HG03097 (cell line): Measurements from ENCODE around the gene ADGRG7.
A peak's percentile ranks its signal among the peaks of the same experiment; 100 is the strongest.
"Not testable (repeated sequence)": the region's sequence is repeated elsewhere in the genome, so short reads cannot be mapped to it uniquely, and the experiment has no call there.

Experiments used
- ATAC-seq: cut with Tn5 transposase; IDR thresholded peaks from one replicate; pipeline ENCODE4 v1.9.1; 2021; ENCODE audit not compliant: unreplicated experiment, low FRiP score

Gene ADGRG7

DNA sequence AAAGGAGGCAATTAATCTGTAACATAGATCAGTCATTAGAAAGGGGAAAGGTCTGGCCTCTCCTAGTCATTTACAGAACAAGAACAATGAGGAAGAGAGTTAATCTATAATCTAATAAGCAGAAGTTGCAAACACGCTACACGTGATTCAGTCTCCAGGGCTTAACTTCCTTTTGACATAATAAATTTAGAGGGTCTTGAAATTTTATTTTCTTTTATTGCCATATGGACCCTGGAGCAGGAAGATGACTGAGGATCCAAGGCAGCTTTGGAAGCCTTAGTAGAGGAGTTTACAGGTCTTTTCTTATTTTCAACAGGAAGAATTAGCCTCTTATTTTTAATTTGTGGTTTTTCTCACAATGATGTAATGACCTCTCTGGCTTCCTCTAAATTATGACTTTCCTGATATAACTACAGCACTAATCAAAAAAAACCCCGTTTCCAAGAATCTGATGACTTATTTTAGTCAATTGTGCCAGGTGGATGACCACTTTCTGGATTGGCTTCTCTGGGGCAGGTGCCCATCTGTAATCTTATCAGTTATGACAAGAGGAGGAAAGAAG lies 32.2 kb downstream of the ADGRG7 start:
- ATAC-seq: peak; percentile 69

DNA sequence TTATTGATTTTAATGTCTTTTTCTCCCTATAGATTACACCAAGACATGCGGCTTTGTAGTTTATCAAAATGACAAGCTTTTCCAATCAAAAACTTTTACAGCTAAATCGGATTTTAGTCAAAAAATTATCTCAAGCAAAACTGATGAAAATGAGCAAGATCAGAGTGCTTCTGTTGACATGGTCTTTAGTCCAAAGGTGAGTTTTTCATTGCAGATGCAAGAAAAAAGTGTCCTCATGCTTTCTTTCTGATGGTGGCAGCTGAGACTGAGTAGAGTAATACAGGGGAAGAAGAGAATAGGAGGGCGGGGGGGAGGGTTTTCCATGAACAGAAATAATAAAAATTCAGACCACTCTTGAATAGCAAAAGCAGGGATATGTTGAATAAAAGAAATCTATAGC lies 36.5 kb downstream of the ADGRG7 start:
- no peak for ATAC-seq

GRCh38 chr3:100647171-100647570 lies 37.8 kb downstream of the ADGRG7 start:
- ATAC-seq: no peak

DNA sequence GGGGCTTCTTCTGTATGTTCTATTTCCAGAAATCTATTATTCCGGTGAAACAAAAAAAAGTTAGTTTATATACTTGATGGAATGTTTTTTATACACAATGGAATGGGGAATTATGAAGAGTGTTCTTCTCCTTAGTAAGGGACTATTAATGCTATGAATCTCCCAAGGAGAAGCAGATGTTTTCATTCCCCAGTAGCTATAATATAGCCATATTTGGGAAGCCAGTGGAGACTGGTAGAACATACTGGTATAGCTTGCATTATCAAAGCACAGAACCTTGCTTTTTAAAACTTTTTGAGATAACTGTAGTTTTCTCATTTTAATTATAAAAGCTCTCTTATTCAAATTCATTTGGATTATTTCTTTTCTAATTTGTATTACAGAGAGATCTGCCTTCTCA lies 38.3 kb downstream of the ADGRG7 start:
- no peak for ATAC-seq

DNA sequence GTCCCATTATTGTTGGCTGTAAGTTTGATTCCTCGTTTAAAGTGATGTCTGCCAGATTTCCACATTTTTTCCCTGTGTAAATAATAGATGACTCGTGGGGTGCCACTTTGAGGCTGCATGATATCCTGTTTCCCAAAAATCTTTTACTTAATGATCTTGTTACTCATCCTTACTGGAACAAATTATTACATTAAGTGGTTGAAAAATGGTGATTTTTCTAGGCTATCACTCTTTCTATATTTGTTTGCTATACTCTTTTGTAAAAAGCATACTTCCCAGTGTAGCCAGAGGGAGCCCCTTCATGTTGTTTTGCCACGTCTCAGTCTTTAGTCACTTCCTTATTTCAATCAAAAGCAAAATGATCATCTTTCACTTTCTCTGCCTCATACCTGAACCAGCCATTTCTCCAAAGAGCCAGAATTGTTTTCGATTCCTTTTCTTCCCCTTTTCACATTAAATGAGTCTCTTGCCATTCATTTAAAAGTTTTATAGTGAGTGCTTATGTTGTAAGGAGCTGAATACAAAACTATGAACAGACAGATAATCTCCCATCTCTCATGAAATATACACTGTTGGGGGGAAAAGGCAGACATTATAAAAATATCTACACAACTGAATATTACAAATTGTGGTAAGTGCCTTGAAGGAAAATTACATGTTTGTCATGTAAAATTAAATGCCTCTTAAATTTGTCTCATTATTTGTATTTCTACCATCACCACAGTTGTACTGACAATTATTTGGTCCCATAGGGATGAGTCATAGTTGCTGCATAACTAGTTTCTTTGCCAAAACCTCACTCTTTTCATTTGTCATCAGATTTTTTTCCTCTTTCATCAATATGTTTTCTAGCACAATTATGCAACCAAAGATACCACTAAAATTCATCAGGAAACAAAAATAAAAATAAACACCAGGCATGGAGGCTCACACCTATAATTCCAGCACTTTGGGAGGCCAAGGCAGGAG lies 41.5 kb downstream of the ADGRG7 start:
- peak; percentile 77 for ATAC-seq

- ATAC-seq: no peak
These were observed 44.3 kb downstream of the ADGRG7 start for GRCh38 chr3:100653604-100654294.

GRCh38 chr3:100656945-100657344 lies 47.5 kb downstream of the ADGRG7 start:
- no peak for ATAC-seq

DNA sequence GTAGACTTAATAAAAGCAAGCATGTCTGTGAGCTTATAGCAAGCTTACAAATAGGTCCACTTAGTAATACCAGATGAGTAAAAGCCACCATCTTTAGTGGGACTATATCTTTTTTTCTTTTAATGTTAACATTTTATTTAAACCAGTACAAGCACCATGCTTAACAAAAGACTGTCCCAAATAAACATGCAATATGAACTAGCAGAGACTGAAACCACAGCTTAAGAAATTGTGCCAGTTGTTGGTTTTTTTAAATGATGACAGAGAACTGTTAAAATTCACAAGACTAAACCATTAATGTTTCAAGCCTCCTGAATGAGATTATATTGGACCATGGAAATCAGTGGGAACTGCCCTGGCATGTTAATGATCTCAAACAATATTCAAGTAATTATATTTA lies 51.9 kb downstream of the ADGRG7 start:
- not testable (repeated sequence) for ATAC-seq

DNA sequence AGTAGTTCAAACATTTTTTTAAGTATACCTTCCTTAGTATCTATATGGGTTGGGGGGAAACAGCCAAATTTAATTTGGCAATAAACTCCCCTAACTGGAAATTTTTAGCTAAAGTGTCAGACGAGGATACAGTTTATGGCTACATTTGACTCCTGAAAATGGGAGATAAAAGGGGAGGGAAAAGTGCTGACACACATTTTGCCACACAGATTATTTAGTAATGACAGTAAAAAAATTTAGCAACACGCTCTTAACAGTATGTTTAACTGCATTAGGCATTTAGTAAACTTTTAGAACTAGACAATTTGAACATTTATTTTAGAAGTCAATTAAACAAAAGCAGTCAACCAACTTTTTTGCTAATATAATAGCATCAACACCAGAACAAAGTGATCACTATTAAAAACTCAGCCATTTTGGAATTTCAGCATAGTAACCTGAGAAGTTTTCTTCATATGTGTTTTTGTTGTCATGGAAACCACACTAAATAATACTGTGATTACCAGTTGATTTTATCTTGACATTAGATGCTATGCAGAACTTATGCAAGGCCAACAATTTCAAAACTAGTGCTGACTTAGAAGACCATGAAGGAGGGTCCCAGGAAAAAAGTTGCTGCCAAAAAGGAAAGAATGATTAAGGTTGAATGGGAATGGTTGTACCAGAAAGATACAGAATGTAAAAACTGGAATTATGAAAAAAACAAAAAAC lies 52.9 kb downstream of the ADGRG7 start:
- ATAC-seq: no peak

DNA sequence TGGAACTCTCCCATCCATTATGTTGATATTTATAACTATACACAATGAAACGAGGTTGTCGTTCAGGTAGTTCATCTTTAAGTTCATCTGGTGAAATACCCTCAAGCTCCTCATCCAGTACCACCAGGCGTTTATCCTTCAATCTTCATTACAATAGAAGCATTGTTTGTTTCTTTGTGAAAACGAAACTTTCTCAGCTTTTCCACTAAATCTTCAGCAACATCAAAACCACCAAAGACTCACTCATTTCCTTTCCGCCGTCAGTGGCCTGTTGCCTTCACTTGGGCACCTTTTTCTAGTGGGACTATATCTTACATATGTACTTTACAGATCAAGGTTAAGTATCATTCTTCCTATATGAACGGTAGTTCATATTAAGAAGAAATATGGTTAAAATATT lies 55.8 kb downstream of the ADGRG7 start:
- no peak for ATAC-seq

DNA sequence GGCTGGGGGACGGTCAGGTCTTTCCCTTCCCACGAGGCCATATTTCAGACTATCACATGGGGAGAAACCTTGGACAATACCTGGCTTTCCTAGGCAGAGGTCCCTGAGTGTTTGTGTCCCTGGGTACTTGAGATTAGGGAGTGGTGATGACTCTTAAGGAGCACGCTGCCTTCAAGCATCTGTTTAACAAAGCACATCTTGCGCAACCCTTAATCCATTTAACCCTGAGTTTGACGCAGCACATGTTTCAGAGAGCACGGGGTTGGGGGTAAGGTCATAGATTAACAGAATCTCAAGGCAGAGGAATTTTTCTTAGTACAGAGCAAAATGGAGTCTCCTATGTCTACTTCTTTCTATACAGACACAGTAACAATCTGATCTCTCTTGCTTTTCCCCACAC lies 57.3 kb downstream of the ADGRG7 start:
- ATAC-seq: not testable (repeated sequence)

- ATAC-seq: not testable (repeated sequence)
These were observed 57.9 kb downstream of the ADGRG7 start for GRCh38 chr3:100667316-100667715.

DNA sequence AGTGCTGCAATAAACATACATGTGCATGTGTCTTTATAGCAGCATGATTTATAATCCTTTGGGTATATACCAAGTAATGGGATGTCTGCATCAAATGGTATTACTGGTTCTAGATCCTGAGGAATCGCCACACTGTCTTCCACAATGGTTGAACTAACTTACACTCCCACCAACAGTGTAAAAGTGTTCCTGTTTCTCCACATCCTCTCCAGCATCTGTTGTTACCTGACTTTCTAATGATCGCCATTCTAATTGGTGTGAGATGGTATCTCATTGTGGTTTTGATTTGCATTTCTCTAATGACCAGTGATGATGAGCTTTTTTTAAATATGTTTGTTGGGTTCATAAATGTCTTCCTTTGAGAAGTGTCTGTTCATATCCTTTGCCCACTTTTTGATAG lies 61.6 kb downstream of the ADGRG7 start:
- not testable (repeated sequence) for ATAC-seq

DNA sequence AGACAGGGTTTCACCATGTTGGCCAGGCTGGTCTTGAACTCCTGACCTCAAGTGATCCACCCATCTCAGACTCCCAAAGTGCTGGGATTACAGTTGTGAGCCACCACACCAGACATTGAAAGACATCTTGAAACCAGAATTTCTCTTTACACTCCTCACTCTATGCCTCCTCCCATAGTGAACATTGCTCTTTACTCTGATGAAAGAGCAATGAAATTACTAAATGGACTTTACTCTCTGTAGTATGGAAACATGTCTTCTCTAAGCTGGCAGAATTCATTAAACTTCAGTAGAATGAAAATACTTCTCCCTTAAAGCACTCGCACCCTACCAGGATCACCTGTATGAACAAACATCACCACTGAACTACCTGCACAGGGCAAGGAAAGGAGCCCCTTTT lies 72.1 kb downstream of the ADGRG7 start:
- ATAC-seq: no peak

GRCh38 chr3:100682056-100682853 lies 72.9 kb downstream of the ADGRG7 start:
- no peak for ATAC-seq

DNA sequence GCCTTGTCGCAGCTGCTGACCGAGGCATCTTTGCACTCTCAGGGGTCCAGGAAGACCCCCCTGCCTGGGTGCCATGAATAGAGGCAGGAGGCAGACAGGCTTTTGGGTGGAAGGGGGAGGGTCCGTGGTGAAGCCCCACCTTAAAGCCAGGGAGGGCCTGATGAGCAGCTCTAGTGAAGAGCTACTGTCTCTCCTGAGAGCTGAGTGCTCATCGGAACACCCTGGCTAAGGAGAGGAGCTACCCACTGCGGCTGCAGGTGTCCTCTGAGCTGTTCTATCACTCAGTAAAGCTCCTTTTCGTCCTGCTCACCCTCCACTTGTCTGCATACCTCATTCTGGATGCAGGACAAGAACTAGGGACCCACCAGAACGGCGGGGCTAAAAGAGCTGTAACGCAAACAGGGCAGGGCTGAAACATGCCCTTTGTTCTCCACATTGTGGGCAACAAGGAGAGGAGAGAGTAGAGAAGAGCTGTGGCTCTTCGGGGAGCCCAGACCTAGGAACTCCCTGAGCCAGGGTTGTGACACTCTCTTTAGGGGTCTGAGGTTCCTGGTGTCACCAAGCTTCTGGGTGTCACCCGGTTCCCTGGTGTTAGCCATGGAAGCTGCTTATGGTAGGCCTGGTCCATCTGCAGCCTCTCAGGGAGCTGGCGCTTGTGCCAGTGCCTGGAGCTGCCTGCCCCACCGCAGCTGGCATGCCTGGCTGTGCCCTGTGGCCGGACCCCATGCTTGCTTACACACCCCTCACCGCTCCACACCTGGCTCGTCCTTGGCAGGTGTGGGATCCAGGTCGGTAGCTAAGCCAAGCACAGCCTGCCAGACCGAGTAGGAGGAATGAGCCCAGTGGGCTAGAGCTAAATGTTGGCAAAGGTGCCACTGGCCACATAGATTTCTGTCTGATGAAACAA lies 73.7 kb downstream of the ADGRG7 start:
- no peak for ATAC-seq

GRCh38 chr3:100693225-100693624 lies 83.8 kb downstream of the ADGRG7 start:
- ATAC-seq: no peak

DNA sequence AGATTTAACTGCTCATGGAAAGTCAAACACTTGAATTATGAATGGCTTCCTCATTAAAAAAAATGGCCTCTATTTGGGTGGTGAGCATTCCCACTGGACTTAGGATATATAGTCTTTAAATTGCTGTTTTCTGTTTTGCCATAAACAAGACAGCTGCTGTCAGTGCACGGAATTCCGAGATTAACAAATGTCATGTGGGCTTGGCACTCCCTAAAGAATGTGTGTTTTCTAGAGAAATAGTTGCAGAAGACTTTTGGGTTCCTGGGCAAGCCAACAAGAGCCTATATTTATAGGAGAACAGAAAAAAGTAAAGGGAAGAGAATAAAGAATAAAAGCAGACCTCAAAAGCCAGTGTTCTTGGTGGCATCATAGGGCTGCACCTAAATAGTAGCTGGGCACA lies 86.3 kb downstream of the ADGRG7 start:
- ATAC-seq: no peak

DNA sequence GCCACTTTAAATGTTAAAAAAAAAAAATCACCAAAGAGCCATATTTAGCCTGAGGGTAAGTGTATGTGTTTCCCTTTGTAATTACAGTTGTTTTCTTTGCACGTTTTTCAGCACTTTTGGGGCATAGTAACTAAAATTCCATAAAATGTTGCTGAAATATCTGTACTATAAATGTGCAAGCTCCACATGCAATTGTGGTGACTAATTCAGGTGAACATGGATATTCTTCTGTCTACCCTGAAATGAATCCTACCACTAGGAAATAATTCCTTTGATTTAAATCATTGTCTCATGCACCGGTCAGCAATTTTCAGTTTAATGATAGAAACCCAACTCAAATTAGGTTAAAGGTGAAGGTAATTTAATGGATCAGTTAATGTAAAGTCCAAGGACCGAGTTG lies 86.8 kb downstream of the ADGRG7 start:
- ATAC-seq: no peak
